ENCODE results near the gene SH2D2A.

SH2D2A gene

GRCh38 chr1:156845953-156846545 is 29.4 kb upstream of the SH2D2A start:
- Histone ChIP-seq H3K36me3 (ENCODE audit: low read length) (no peaks in the 10 kb centered on the region), H4K20me1 (ENCODE audit: low read depth, low read length) (no peaks in the 10 kb centered on the region), H3K9me3 (ENCODE audit: insufficient read depth, low read length) (no peaks in the 10 kb centered on the region), H3F3A (ENCODE audit: insufficient read depth) (no peaks in the 10 kb centered on the region), H3K27ac (ENCODE audit: low read depth, low read length) (no peak overlapping the region), H2AFZ (ENCODE audit: low read depth, low read length, severe bottlenecking) (no peak overlapping the region), H3K4me2 (ENCODE audit: low read depth, low read length, poor library complexity, severe bottlenecking) (no peak overlapping the region), H3K4me3 (ENCODE audit: insufficient read depth, low read length, poor library complexity, severe bottlenecking) (no peak overlapping the region), H3K27me3 (ENCODE audit: low read length) (no peaks in the 10 kb centered on the region), H3K9ac (ENCODE audit: low read length) (no peak overlapping the region), H3K79me2 (ENCODE audit: insufficient read depth, low read length) (no peaks in the 10 kb centered on the region), H3K9me2 (replicated peaks; ENCODE audit: insufficient read depth, low read length) (no peaks in the 10 kb centered on the region)
- TF ChIP-seq CTCF (IDR thresholded peaks at IDR 0.05; ENCODE audit: insufficient read depth, low read length, poor library complexity, severe bottlenecking) (no peak), EZH2phosphoT487 (conservative IDR thresholded peaks at IDR 0.05; ENCODE audit: low read length) (no peak)

- H3F3A ChIP-seq (ENCODE audit: insufficient read depth): no peaks in the 10 kb centered on the region
- no peaks in the 10 kb centered on the region for H4K20me1 ChIP-seq (ENCODE audit: low read depth, low read length)
- H3K9me3 ChIP-seq (ENCODE audit: insufficient read depth, low read length): no peaks in the 10 kb centered on the region
- no peak overlapping the region for H3K4me3 ChIP-seq (ENCODE audit: insufficient read depth, low read length, poor library complexity, severe bottlenecking)
- H3K27ac ChIP-seq (ENCODE audit: low read depth, low read length): no peak overlapping the region
- H3K79me2 ChIP-seq (ENCODE audit: insufficient read depth, low read length): no peaks in the 10 kb centered on the region
- no peak overlapping the region for H2AFZ ChIP-seq (ENCODE audit: low read depth, low read length, severe bottlenecking)
- no peaks in the 10 kb centered on the region for H3K27me3 ChIP-seq (ENCODE audit: low read length)
- H3K9ac ChIP-seq (ENCODE audit: low read length): no peak overlapping the region
- TF ChIP-seq CTCF (IDR thresholded peaks at IDR 0.05; ENCODE audit: insufficient read depth, low read length, poor library complexity, severe bottlenecking) (no peak), EZH2phosphoT487 (conservative IDR thresholded peaks at IDR 0.05; ENCODE audit: low read length) (no peak)
- no peaks in the 10 kb centered on the region for H3K36me3 ChIP-seq (ENCODE audit: low read length)
- no peak overlapping the region for H3K4me2 ChIP-seq (ENCODE audit: low read depth, low read length, poor library complexity, severe bottlenecking)
- H3K9me2 ChIP-seq (replicated peaks; ENCODE audit: insufficient read depth, low read length): no peaks in the 10 kb centered on the region
These were observed 28.7 kb upstream of the SH2D2A start for GRCh38 chr1:156845055-156845952.

- no peaks in the 10 kb centered on the region for H4K20me1 ChIP-seq (ENCODE audit: low read depth, low read length)
- no peak overlapping the region for H2AFZ ChIP-seq (ENCODE audit: low read depth, low read length, severe bottlenecking)
- no peak overlapping the region for H3K4me2 ChIP-seq (ENCODE audit: low read depth, low read length, poor library complexity, severe bottlenecking)
- TF ChIP-seq EZH2phosphoT487 (conservative IDR thresholded peaks at IDR 0.05; ENCODE audit: low read length): no peak
- no peak for TF ChIP-seq CTCF (IDR thresholded peaks at IDR 0.05; ENCODE audit: insufficient read depth, low read length, poor library complexity, severe bottlenecking)
- H3K9ac ChIP-seq (ENCODE audit: low read length): no peak overlapping the region
- H3F3A ChIP-seq (ENCODE audit: insufficient read depth): no peaks in the 10 kb centered on the region
- H3K9me2 ChIP-seq (replicated peaks; ENCODE audit: insufficient read depth, low read length): no peaks in the 10 kb centered on the region
- no peaks in the 10 kb centered on the region for H3K36me3 ChIP-seq (ENCODE audit: low read length)
- no peak overlapping the region for H3K27ac ChIP-seq (ENCODE audit: low read depth, low read length)
- no peaks in the 10 kb centered on the region for H3K27me3 ChIP-seq (ENCODE audit: low read length)
- H3K9me3 ChIP-seq (ENCODE audit: insufficient read depth, low read length): no peaks in the 10 kb centered on the region
- H3K79me2 ChIP-seq (ENCODE audit: insufficient read depth, low read length): no peaks in the 10 kb centered on the region
- H3K4me3 ChIP-seq (ENCODE audit: insufficient read depth, low read length, poor library complexity, severe bottlenecking): no peak overlapping the region
These were observed 28.0 kb upstream of the SH2D2A start for GRCh38 chr1:156844638-156845037.

Measured in SU-DHL-6 (cell line).